Right lobe of liver (tissue), 6 donors: ENCODE measurements around the gene IMMT. TPM values are rescaled to one million over a fixed set of nuclear protein-coding genes. Genes with fewer than 3 reads are reported as not detected.

ENCODE experiments used
- ATAC-seq, 4 donors: fragments of 200-7000 bp; cut with Tn5 transposase; one replicate each; pipeline ENCODE4 v1.9.1; 2020; ENCODE audit warnings: mild to moderate bottlenecking in 4 of 4, moderate library complexity in 4 of 4
- DNase-seq, 3 donors: peaks; one replicate each; pipeline ENCODE4 v3.0.0-alpha.2; 2020
- H3K27ac ChIP-seq, 3 donors: fragments of 200-600 bp; one replicate each; pipeline ENCODE4 v1.8.0; 2022
- H3K27me3 ChIP-seq, 2 donors: fragments of 200-600 bp; one replicate each; pipeline ENCODE4 v1.8.0; 2022
- H3K36me3 ChIP-seq, 4 donors: fragments of 200-600 bp; sonication (generic) in 1 of 4; one replicate each; pipeline versions ENCODE4 v1.5.1 to v1.8.0; 2017 to 2022; ENCODE audit warnings: control low read depth in 1 of 4
- H3K4me1 ChIP-seq, 4 donors: fragments of 200-600 bp; sonication (generic) in 1 of 4; one replicate each; pipeline versions ENCODE4 v1.5.1 to v1.8.0; 2017 to 2022; ENCODE audit warnings: control low read depth in 1 of 4
- H3K4me3 ChIP-seq, 3 donors: fragments of 200-600 bp; one replicate each; pipeline ENCODE4 v1.8.0; 2022
- H3K9me3 ChIP-seq, 4 donors: fragments of 200-600 bp; sonication (generic) in 1 of 4; one replicate each; pipeline versions ENCODE4 v1.5.1 to v1.8.0; 2017 to 2022; ENCODE audit warnings: control low read depth in 1 of 4
- POLR2A ChIP-seq: fragments of 450-650 bp; IDR thresholded peaks from one replicate; pipeline ENCODE4 v1.6.1; 2017; ENCODE audit warnings: antibody characterized with exemption, mild to moderate bottlenecking
- WGBS: methylation state at CpG from one replicate; pipeline ENCODE4 v1.1.6; 2018; ENCODE audit warnings: low coverage, low lambda C conversion rate; ENCODE audit not compliant: insufficient coverage; ENCODE audit errors: missing lambda C conversion rate; 5-methylcytosine and 5-hydroxymethylcytosine counted together
- intact Hi-C, 2 donors: fragments of 100-400 bp; cut with DNase I; formaldehyde crosslinking; loops; one replicate each; pipeline versions ENCODE4 v1.11.2 to v1.14.1; 2022
- total RNA-seq, 6 experiments: library from RNA; depleted of rRNA in 2 of 6; stranded (reverse); fragments of >200 nt in 2 of 6; fragmentation: NEBNext Ultra II Directional in 3 of 6; extraction: Animal tissue kit (Norgen Biotek cat#: 25700) in 3 of 6; gene quantifications; one replicate each; pipeline versions ENCODE4 v1.1.0 to v1.2.4, GENCODE V29; 2016 to 2023
- TF ChIP-seq, protein P1 (sequence below), 4 donors: fragments of 200-600 bp in 3 of 4; fragments of 450-650 bp in 1 of 4; IDR thresholded peaks; one replicate each; pipeline versions ENCODE4 v1.5.1 to v1.8.0; 2016 to 2022; ENCODE audit warnings: antibody characterized with exemption in 4 of 4, mild to moderate bottlenecking in 2 of 4
- donor health status: DM: no; HTN: yes; CAD: no.
- donor health status: DM: no; HTN: no; CAD: no.
- donor health status: DM: no; HTN: no; CAD: no.
- donor health status: DM: no; HTN: yes; CAD: no.
- donor health status: DM: no; HTN: yes; CAD: no.

The IMMT gene
- total RNA-seq, 6 experiments from 2014 or later, result 48.9 to 56.9 (median 52.5) TPM

DNA sequence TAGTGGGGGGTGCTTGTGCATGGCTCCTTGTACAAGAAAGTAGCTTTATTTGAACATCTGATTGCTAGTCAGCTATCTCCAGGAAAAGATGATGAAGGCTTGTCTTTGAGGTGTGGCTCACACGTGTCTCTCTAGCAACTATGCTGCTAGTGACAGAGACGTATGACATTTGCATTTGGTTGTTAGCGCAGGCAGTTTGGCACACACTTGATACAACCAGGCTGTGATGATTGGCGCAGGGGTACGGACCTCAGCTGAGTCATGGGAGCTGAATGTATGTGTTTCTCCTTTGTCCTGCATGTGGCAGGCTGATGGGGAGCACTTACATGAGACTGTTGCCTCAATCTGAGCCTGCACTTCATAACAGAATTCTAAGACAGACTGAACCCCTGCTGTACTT, 59.6 kb downstream of the IMMT start:
- H3K9me3 ChIP-seq, result no peaks in the 10 kb centered on the region
- 88% methylated on average over 1 of the region's 5 CpGs for WGBS
- intact Hi-C loops, result no loop called here
- H3K4me3 ChIP-seq, result no peak overlapping the region
- no peaks in the 10 kb centered on the region for H3K4me1 ChIP-seq
- peaks cover 11 to 95% (median 54%) of the 10 kb centered on the region in 4 donors for H3K36me3 ChIP-seq
- no peaks in the 10 kb centered on the region for H3K27me3 ChIP-seq
- no peak overlapping the region for H3K27ac ChIP-seq
- no peak for TF ChIP-seq POLR2A
- TF ChIP-seq, protein P1, sequence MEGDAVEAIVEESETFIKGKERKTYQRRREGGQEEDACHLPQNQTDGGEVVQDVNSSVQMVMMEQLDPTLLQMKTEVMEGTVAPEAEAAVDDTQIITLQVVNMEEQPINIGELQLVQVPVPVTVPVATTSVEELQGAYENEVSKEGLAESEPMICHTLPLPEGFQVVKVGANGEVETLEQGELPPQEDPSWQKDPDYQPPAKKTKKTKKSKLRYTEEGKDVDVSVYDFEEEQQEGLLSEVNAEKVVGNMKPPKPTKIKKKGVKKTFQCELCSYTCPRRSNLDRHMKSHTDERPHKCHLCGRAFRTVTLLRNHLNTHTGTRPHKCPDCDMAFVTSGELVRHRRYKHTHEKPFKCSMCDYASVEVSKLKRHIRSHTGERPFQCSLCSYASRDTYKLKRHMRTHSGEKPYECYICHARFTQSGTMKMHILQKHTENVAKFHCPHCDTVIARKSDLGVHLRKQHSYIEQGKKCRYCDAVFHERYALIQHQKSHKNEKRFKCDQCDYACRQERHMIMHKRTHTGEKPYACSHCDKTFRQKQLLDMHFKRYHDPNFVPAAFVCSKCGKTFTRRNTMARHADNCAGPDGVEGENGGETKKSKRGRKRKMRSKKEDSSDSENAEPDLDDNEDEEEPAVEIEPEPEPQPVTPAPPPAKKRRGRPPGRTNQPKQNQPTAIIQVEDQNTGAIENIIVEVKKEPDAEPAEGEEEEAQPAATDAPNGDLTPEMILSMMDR (IDR thresholded peaks at IDR 0.05), result no peak
- DNase-seq (no peak), ATAC-seq (no peak)

- intact Hi-C loops, result no loop called here
- Histone ChIP-seq H3K4me3 (no peak overlapping the region), H3K36me3 (peaks cover 11 to 99% (median 56%) of the 10 kb centered on the region in 4 donors), H3K27me3 (no peaks in the 10 kb centered on the region), H3K9me3 (no peaks in the 10 kb centered on the region), H3K27ac (no peak overlapping the region), H3K4me1 (no peaks in the 10 kb centered on the region)
- 86% methylated on average over 4 of the region's 4 CpGs for WGBS
- ATAC-seq, result no peak
- DNase-seq, result no peak
- TF ChIP-seq, protein P1 (IDR thresholded peaks at IDR 0.05), result no peak
- no peak for TF ChIP-seq POLR2A
Observed at GRCh38 chr2:86134709-86135108, 60.6 kb downstream of the IMMT start.

GRCh38 chr2:86124683-86125082, 70.6 kb downstream of the IMMT start:
- intact Hi-C loops, result no loop called here

DNA sequence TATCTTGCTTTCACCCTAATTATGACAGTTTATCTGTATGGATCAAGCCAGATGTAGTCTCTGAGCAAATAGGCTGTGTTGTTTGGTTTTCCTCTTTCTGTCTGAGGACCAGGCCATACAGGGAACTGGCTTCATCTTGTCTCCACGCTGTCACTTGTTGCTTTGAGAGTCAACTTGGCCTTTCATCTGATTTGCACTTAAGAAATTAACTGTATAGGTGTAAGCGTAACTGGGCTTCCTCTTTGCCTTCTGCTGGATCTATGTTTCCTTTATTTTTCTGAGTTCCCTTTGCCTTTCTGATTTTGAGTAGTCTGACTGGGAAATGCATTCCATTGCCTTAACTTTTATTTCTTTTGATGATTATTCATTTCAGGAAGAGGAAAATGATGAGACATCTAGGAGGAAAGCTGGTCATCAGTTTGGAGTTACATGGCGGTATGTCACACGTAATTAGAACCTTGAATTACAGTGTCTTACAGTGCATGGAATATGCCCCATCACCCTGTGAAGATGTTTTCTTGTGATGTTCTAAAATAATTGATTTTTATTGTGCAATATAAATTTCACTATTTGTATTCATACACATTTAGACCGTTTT, 71.8 kb downstream of the IMMT start:
- Histone ChIP-seq H3K27ac (no peak overlapping the region), H3K4me3 (no peak overlapping the region), H3K4me1 (no peaks in the 10 kb centered on the region), H3K36me3 (peaks cover 18 to 100% (median 56%) of the 10 kb centered on the region in 4 donors), H3K9me3 (no peaks in the 10 kb centered on the region), H3K27me3 (no peaks in the 10 kb centered on the region)
- intact Hi-C loops, result no loop called here
- 68% methylated on average over 5 of the region's 5 CpGs for WGBS
- TF ChIP-seq POLR2A, result no peak
- TF ChIP-seq, protein P1 (IDR thresholded peaks at IDR 0.05), result no peak
- ATAC-seq (no peak), DNase-seq (no peak)

More at GRCh38 chr2:86124683-86125082, 70.6 kb downstream of the IMMT start:
- peaks cover 11 to 100% (median 55%) of the 10 kb centered on the region in 4 donors for H3K36me3 ChIP-seq
- no peak for ATAC-seq
- no peak overlapping the region for H3K4me3 ChIP-seq
- TF ChIP-seq POLR2A, result no peak
- TF ChIP-seq, protein P1 (IDR thresholded peaks at IDR 0.05), result no peak
- no peak overlapping the region for H3K27ac ChIP-seq
- 79% methylated on average over 5 of the region's 5 CpGs for WGBS
- no peaks in the 10 kb centered on the region for H3K27me3 ChIP-seq
- H3K4me1 ChIP-seq, result no peaks in the 10 kb centered on the region
- no peaks in the 10 kb centered on the region for H3K9me3 ChIP-seq
- no peak for DNase-seq
